HG03520 (cell line): ENCODE data around the gene SMIM45.

ENCODE experiments used
- ATAC-seq: cut with Tn5 transposase; IDR thresholded peaks from one replicate; pipeline ENCODE4 v1.9.1; 2021; ENCODE audit warnings: mild to moderate bottlenecking, moderate library complexity; ENCODE audit not compliant: unreplicated experiment

The SMIM45 gene

GRCh38 chr22:41998361-41999261 lies 46.7 kb downstream of the SMIM45 start, which contains the start of gene WBP2NL:
Gene WBP2NL, plus strand, starts transcription at chr22:41998788. Its CDS starts 31 bp downstream, at chr22:41998819.
- peak; percentile 68 for ATAC-seq

- no peak for ATAC-seq
Observed at GRCh38 chr22:42000466-42000865, 48.5 kb downstream of the SMIM45 start.

DNA sequence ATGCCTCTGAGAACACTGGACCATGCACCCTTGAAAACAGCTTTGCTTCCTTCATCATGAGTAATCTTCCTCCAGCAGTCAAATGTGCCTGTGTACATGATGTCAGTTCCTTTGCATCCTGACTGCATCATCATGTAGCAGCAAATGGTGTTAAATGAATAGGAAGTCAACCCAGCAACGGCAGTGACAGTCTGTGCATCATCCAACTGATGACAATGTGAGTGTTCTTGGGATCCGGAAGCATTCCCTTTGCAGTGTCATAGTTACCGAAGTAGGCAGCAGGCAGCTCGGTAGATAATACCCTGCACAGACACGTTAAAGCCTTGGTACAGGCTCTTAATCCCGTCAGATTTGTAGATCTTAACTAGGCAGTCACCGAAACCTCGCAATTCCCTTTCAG lies 49.2 kb downstream of the SMIM45 start:
- no peak for ATAC-seq

- no peak for ATAC-seq
Observed at GRCh38 chr22:42001706-42002105, 49.8 kb downstream of the SMIM45 start.

GRCh38 chr22:42007922-42008321 lies 56.0 kb downstream of the SMIM45 start:
- ATAC-seq, result no peak
